ENCODE data around the gene ZDHHC4.

The ZDHHC4 gene

GRCh38 chr7:6618621-6619020 lies 41.4 kb downstream of the ZDHHC4 start:
- H3K4me2 ChIP-seq (ENCODE audit: insufficient read depth, low read length, poor library complexity, severe bottlenecking), result no peak overlapping the region
- no peak overlapping the region for H3K27ac ChIP-seq (replicated peaks; ENCODE audit: low read length)
- H3K23ac ChIP-seq (ENCODE audit: low read depth, low read length, poor library complexity), result no peak overlapping the region
- H2BK120ac ChIP-seq (ENCODE audit: low read depth, low read length), result no peak overlapping the region
- H2BK12ac ChIP-seq (ENCODE audit: low read length), result no peak overlapping the region
- H4K91ac ChIP-seq (ENCODE audit: low read depth, low read length, poor library complexity), result no peak overlapping the region
- H3K18ac ChIP-seq (ENCODE audit: low read length), result no peak overlapping the region
- no CpG with 5 or more reads among the region's 4 CpGs for WGBS, 2 donors (ENCODE audit: extremely low coverage in 2 of 2, insufficient read length in 2 of 2, insufficient replicate concordance in 1 of 2)
- H3K27me3 ChIP-seq (ENCODE audit: control insufficient read depth in 3 of 3, insufficient read depth in 3 of 3, low read depth in 1 of 3, low read length in 3 of 3), result no peaks in the 10 kb centered on the region
- H2BK15ac ChIP-seq (ENCODE audit: low read length), result no peak overlapping the region
- no peak overlapping the region for H3K4me3 ChIP-seq (ENCODE audit: low read length in 2 of 2)
- no peak overlapping the region for H2BK5ac ChIP-seq (ENCODE audit: low read length)
- no peak overlapping the region for H2AFZ ChIP-seq (ENCODE audit: low read length)
- H3K36me3 ChIP-seq (replicated peaks in 1 of 2; ENCODE audit: control insufficient read depth in 2 of 2, insufficient read depth in 2 of 2, low read length in 2 of 2), result peaks cover 26 to 58% of the 10 kb centered on the region in 2 donors
- no peak for DNase-seq (ENCODE audit: low spot score)
- no peak overlapping the region for H4K8ac ChIP-seq (ENCODE audit: low read depth, low read length)
- H3K14ac ChIP-seq (ENCODE audit: low read length), result no peak overlapping the region
- H3K4me1 ChIP-seq (ENCODE audit: control insufficient read depth in 2 of 2, insufficient read depth in 1 of 2, low read depth in 1 of 2, low read length in 2 of 2), result peaks cover 6 to 8% of the 10 kb centered on the region in 2 donors
- no peak overlapping the region for H2AK5ac ChIP-seq (ENCODE audit: low read depth, low read length)
- H3K79me1 ChIP-seq (ENCODE audit: low read depth, low read length), result peaks cover 12% of the 10 kb centered on the region
- H3K4ac ChIP-seq (ENCODE audit: low read length), result no peak overlapping the region
- no peaks in the 10 kb centered on the region for H3K9me3 ChIP-seq (replicated peaks in 1 of 2; ENCODE audit: control insufficient read depth in 2 of 2, insufficient read depth in 1 of 2, low read depth in 1 of 2, low read length in 2 of 2)
- no peak overlapping the region for H3K9ac ChIP-seq (ENCODE audit: low read depth, low read length, poor library complexity)

GRCh38 chr7:6619961-6620360 lies 42.7 kb downstream of the ZDHHC4 start:
- Histone ChIP-seq H2BK5ac (ENCODE audit: low read length) (no peak overlapping the region), H4K91ac (ENCODE audit: low read depth, low read length, poor library complexity) (no peak overlapping the region), H3K27ac (replicated peaks; ENCODE audit: low read length) (no peak overlapping the region), H3K27me3 (ENCODE audit: control insufficient read depth in 3 of 3, insufficient read depth in 3 of 3, low read depth in 1 of 3, low read length in 3 of 3) (no peaks in the 10 kb centered on the region), H3K14ac (ENCODE audit: low read length) (no peak overlapping the region), H2BK120ac (ENCODE audit: low read depth, low read length) (no peak overlapping the region), H3K9me3 (replicated peaks in 1 of 2; ENCODE audit: control insufficient read depth in 2 of 2, insufficient read depth in 1 of 2, low read depth in 1 of 2, low read length in 2 of 2) (no peaks in the 10 kb centered on the region), H2AK5ac (ENCODE audit: low read depth, low read length) (no peak overlapping the region), H2AFZ (ENCODE audit: low read length) (no peak overlapping the region), H2BK12ac (ENCODE audit: low read length) (no peak overlapping the region), H3K9ac (ENCODE audit: low read depth, low read length, poor library complexity) (no peak overlapping the region), H3K79me1 (ENCODE audit: low read depth, low read length) (peaks cover 12% of the 10 kb centered on the region), H3K4me3 (ENCODE audit: low read length in 2 of 2) (no peak overlapping the region), H2BK15ac (ENCODE audit: low read length) (no peak overlapping the region), H4K8ac (ENCODE audit: low read depth, low read length) (no peak overlapping the region), H3K23ac (ENCODE audit: low read depth, low read length, poor library complexity) (no peak overlapping the region), H3K36me3 (replicated peaks in 1 of 2; ENCODE audit: control insufficient read depth in 2 of 2, insufficient read depth in 2 of 2, low read length in 2 of 2) (peaks cover 28 to 68% of the 10 kb centered on the region in 2 donors), H3K4ac (ENCODE audit: low read length) (no peak overlapping the region), H3K18ac (ENCODE audit: low read length) (no peak overlapping the region), H3K4me2 (ENCODE audit: insufficient read depth, low read length, poor library complexity, severe bottlenecking) (no peak overlapping the region), H3K4me1 (ENCODE audit: control insufficient read depth in 2 of 2, insufficient read depth in 1 of 2, low read depth in 1 of 2, low read length in 2 of 2) (peaks cover 3 to 5% of the 10 kb centered on the region in 2 donors)
- no CpG with 5 or more reads among the region's 3 CpGs for WGBS, 2 donors (ENCODE audit: extremely low coverage in 2 of 2, insufficient read length in 2 of 2, insufficient replicate concordance in 1 of 2)
- no peak for DNase-seq (ENCODE audit: low spot score)

GRCh38 chr7:6621195-6622133 lies 44.2 kb downstream of the ZDHHC4 start:
- Histone ChIP-seq H2BK12ac (ENCODE audit: low read length) (no peak overlapping the region), H3K9me3 (replicated peaks in 1 of 2; ENCODE audit: control insufficient read depth in 2 of 2, insufficient read depth in 1 of 2, low read depth in 1 of 2, low read length in 2 of 2) (no peaks in the 10 kb centered on the region), H3K4me1 (ENCODE audit: control insufficient read depth in 2 of 2, insufficient read depth in 1 of 2, low read depth in 1 of 2, low read length in 2 of 2) (peaks cover 0 to 1% of the 10 kb centered on the region in 2 donors), H3K9ac (ENCODE audit: low read depth, low read length, poor library complexity) (no peak overlapping the region), H3K27ac (replicated peaks; ENCODE audit: low read length) (no peak overlapping the region), H2BK15ac (ENCODE audit: low read length) (no peak overlapping the region), H3K4me2 (ENCODE audit: insufficient read depth, low read length, poor library complexity, severe bottlenecking) (no peak overlapping the region), H3K36me3 (replicated peaks in 1 of 2; ENCODE audit: control insufficient read depth in 2 of 2, insufficient read depth in 2 of 2, low read length in 2 of 2) (peaks cover 28 to 70% of the 10 kb centered on the region in 2 donors), H4K91ac (ENCODE audit: low read depth, low read length, poor library complexity) (no peak overlapping the region), H2AFZ (ENCODE audit: low read length) (no peak overlapping the region), H3K4ac (ENCODE audit: low read length) (no peak overlapping the region), H3K14ac (ENCODE audit: low read length) (no peak overlapping the region), H4K8ac (ENCODE audit: low read depth, low read length) (no peak overlapping the region), H2BK5ac (ENCODE audit: low read length) (no peak overlapping the region), H2BK120ac (ENCODE audit: low read depth, low read length) (no peak overlapping the region), H2AK5ac (ENCODE audit: low read depth, low read length) (no peak overlapping the region), H3K23ac (ENCODE audit: low read depth, low read length, poor library complexity) (peak overlapping the region; percentile 10), H3K27me3 (ENCODE audit: control insufficient read depth in 3 of 3, insufficient read depth in 3 of 3, low read depth in 1 of 3, low read length in 3 of 3) (no peaks in the 10 kb centered on the region), H3K79me1 (ENCODE audit: low read depth, low read length) (peaks cover 8% of the 10 kb centered on the region), H3K18ac (ENCODE audit: low read length) (no peak overlapping the region), H3K4me3 (ENCODE audit: low read length in 2 of 2) (peak overlapping the region in 1 of 2 donors; percentile 11)
- no CpG with 5 or more reads among the region's 20 CpGs for WGBS, 2 donors (ENCODE audit: extremely low coverage in 2 of 2, insufficient read length in 2 of 2, insufficient replicate concordance in 1 of 2)
- no peak for DNase-seq (ENCODE audit: low spot score)

GRCh38 chr7:6622134-6622710 lies 45.0 kb downstream of the ZDHHC4 start:
- Histone ChIP-seq H2BK120ac (ENCODE audit: low read depth, low read length) (no peak overlapping the region), H2BK5ac (ENCODE audit: low read length) (no peak overlapping the region), H3K14ac (ENCODE audit: low read length) (no peak overlapping the region), H3K4ac (ENCODE audit: low read length) (no peak overlapping the region), H3K9ac (ENCODE audit: low read depth, low read length, poor library complexity) (no peak overlapping the region), H3K4me3 (ENCODE audit: low read length in 2 of 2) (peak overlapping the region in 1 of 2 donors; percentile 58), H2BK15ac (ENCODE audit: low read length) (no peak overlapping the region), H2AFZ (ENCODE audit: low read length) (no peak overlapping the region), H3K23ac (ENCODE audit: low read depth, low read length, poor library complexity) (peak overlapping the region; percentile 10), H3K27me3 (ENCODE audit: control insufficient read depth in 3 of 3, insufficient read depth in 3 of 3, low read depth in 1 of 3, low read length in 3 of 3) (no peaks in the 10 kb centered on the region), H3K79me1 (ENCODE audit: low read depth, low read length) (peaks cover 4% of the 10 kb centered on the region), H3K36me3 (replicated peaks in 1 of 2; ENCODE audit: control insufficient read depth in 2 of 2, insufficient read depth in 2 of 2, low read length in 2 of 2) (peaks cover 27 to 64% of the 10 kb centered on the region in 2 donors), H3K4me2 (ENCODE audit: insufficient read depth, low read length, poor library complexity, severe bottlenecking) (no peak overlapping the region), H4K8ac (ENCODE audit: low read depth, low read length) (peak overlapping the region; percentile 17), H3K18ac (ENCODE audit: low read length) (no peak overlapping the region), H4K91ac (ENCODE audit: low read depth, low read length, poor library complexity) (no peak overlapping the region), H3K27ac (replicated peaks; ENCODE audit: low read length) (no peak overlapping the region), H2AK5ac (ENCODE audit: low read depth, low read length) (no peak overlapping the region), H3K4me1 (ENCODE audit: control insufficient read depth in 2 of 2, insufficient read depth in 1 of 2, low read depth in 1 of 2, low read length in 2 of 2) (peaks cover 0 to under 1% of the 10 kb centered on the region in 2 donors), H2BK12ac (ENCODE audit: low read length) (no peak overlapping the region), H3K9me3 (replicated peaks in 1 of 2; ENCODE audit: control insufficient read depth in 2 of 2, insufficient read depth in 1 of 2, low read depth in 1 of 2, low read length in 2 of 2) (no peaks in the 10 kb centered on the region)
- DNase-seq (ENCODE audit: low spot score), result no peak
- no CpG with 5 or more reads among the region's 67 CpGs for WGBS, 2 donors (ENCODE audit: extremely low coverage in 2 of 2, insufficient read length in 2 of 2, insufficient replicate concordance in 1 of 2)

All from neuronal stem cell (in vitro differentiated cells).